ENCODE results near the gene XIRP2. TPM values are rescaled to one million over a fixed set of nuclear protein-coding genes. Genes with fewer than 3 reads are reported as not detected.

The XIRP2 gene
- total and polyA plus RNA-seq, 2 of the 4 experiments (the other 2 are of a cell fraction): 0.05 to 0.18 TPM

DNA sequence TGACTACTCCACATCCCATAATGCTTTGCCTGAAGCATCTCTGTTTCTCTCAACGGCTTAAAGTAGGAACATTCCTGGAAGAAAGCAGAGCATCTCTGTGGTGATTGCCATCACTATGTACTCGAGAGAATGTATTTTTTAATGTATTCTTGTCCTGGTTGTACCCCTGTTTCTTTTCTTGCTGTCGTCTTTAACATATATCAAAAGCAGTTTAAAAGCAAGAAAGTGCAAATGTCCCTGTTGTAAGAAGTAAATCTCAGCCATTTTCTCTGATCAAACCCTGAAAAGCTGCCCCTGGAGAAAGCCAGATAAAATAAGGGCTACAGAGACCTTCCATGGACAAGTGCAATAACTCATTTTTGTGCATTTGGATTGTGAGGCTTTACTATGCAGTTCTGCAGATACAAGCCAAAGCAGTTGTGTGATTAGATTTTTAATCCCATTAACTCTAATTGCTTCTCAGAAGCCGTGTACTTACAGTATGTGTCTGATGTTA lies 70.8 kb downstream of the XIRP2 start:
- Histone ChIP-seq H3K27me3 (ENCODE audit: control insufficient read depth, insufficient read depth, low read length) (no peaks in the 10 kb centered on the region), H3K23ac (ENCODE audit: low read depth, low read length) (no peak overlapping the region), H3K27ac (ENCODE audit: insufficient read depth, low read length) (no peak overlapping the region), H2AK5ac (ENCODE audit: low read depth, low read length) (no peak overlapping the region), H2BK20ac (ENCODE audit: low read depth, low read length) (no peak overlapping the region; the same call in 1 of the 2 replicates), H2AFZ (replicated peaks; ENCODE audit: low read length, poor library complexity) (no peak overlapping the region), H3K79me1 (ENCODE audit: low read depth in 1 of 2, low read length in 2 of 2) (no peaks in the 10 kb centered on the region), H2BK120ac (ENCODE audit: low read depth, low read length) (no peak overlapping the region; the same call in 1 of the 2 replicates), H4K20me1 (ENCODE audit: insufficient read depth, low read length) (no peaks in the 10 kb centered on the region), H3K9me3 (ENCODE audit: control insufficient read depth, insufficient read depth, low read length) (no peaks in the 10 kb centered on the region), H2AK9ac (replicated peaks; ENCODE audit: low read depth, low read length, poor library complexity) (no peak overlapping the region), H4K5ac (ENCODE audit: low read depth, low read length) (no peak overlapping the region), H4K91ac (ENCODE audit: insufficient read depth, low read depth, low read length) (no peak overlapping the region), H3K36me3 (ENCODE audit: control insufficient read depth, insufficient read depth, low read length) (no peaks in the 10 kb centered on the region), H3K14ac (replicated peaks; ENCODE audit: low read depth, low read length) (no peak overlapping the region), H2BK5ac (ENCODE audit: low read depth, low read length, poor library complexity, severe bottlenecking) (no peak overlapping the region), H3K9ac (ENCODE audit: low read depth, low read length) (no peak overlapping the region), H2BK15ac (ENCODE audit: low read depth, low read length) (no peak overlapping the region), H3K56ac (ENCODE audit: extremely low read depth, insufficient read depth, low read length) (no peak overlapping the region), H3K4me1 (ENCODE audit: control insufficient read depth, insufficient read depth, low read length) (peaks cover 5% of the 10 kb centered on the region), H3K9me1 (ENCODE audit: insufficient read depth, low read length) (no peaks in the 10 kb centered on the region), H4K8ac (ENCODE audit: low read depth in 2 of 2, low read length in 2 of 2) (no peak overlapping the region), H3K4me2 (ENCODE audit: low read depth, low read length) (no peak overlapping the region), H3K4ac (ENCODE audit: low read depth, low read length) (no peak overlapping the region), H3K4me3 (ENCODE audit: insufficient read depth, low read depth, low read length) (no peak overlapping the region), H3K18ac (ENCODE audit: low read depth, low read length) (no peak overlapping the region)
- intact Hi-C loops (cut with micrococcal nuclease) (no loop called here), in situ Hi-C loops (cut with MboI; ENCODE audit: low sequenced_read_pairs) (no loop called here), dilution Hi-C loops (cut with HindIII; ENCODE audit: low sequenced_read_pairs, unreplicated experiment) (no loop called here)
- TF ChIP-seq MAZ (IDR thresholded peaks at IDR 0.05; ENCODE audit: borderline replicate concordance, low read depth, low read length) (no peak), SMC3 (IDR thresholded peaks at IDR 0.05; ENCODE audit: low read depth, low read length) (no peak), NFE2L2 (IDR thresholded peaks at IDR 0.05; ENCODE audit: low read depth, low read length) (no peak), FOS (IDR thresholded peaks at IDR 0.05; ENCODE audit: low read depth, low read length) (no peak), RAD21 (IDR thresholded peaks at IDR 0.05; ENCODE audit: low read length) (no peak), RFX5 (IDR thresholded peaks at IDR 0.05; ENCODE audit: low read depth, low read length) (no peak), CEBPB (IDR thresholded peaks at IDR 0.05; ENCODE audit: low read depth, low read length) (no peak), RCOR1 (IDR thresholded peaks at IDR 0.05; ENCODE audit: insufficient replicate concordance, low read length) (no peak), MAFK (IDR thresholded peaks at IDR 0.05; ENCODE audit: low read depth, low read length) (no peak), BHLHE40 (IDR thresholded peaks at IDR 0.05; ENCODE audit: low read depth, low read length) (no peak), CHD1 (IDR thresholded peaks at IDR 0.05; ENCODE audit: low read depth, low read length) (no peak), POLR2A (IDR thresholded peaks at IDR 0.05; ENCODE audit: low read depth, low read length) (no peak), MXI1 (IDR thresholded peaks at IDR 0.05; ENCODE audit: borderline replicate concordance, low read depth, low read length) (no peak)
- TF ChIP-seq, protein P1, sequence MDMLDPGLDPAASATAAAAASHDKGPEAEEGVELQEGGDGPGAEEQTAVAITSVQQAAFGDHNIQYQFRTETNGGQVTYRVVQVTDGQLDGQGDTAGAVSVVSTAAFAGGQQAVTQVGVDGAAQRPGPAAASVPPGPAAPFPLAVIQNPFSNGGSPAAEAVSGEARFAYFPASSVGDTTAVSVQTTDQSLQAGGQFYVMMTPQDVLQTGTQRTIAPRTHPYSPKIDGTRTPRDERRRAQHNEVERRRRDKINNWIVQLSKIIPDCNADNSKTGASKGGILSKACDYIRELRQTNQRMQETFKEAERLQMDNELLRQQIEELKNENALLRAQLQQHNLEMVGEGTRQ (IDR thresholded peaks at IDR 0.05; ENCODE audit: low read depth, low read length): no peak
- TF ChIP-seq, protein P2, sequence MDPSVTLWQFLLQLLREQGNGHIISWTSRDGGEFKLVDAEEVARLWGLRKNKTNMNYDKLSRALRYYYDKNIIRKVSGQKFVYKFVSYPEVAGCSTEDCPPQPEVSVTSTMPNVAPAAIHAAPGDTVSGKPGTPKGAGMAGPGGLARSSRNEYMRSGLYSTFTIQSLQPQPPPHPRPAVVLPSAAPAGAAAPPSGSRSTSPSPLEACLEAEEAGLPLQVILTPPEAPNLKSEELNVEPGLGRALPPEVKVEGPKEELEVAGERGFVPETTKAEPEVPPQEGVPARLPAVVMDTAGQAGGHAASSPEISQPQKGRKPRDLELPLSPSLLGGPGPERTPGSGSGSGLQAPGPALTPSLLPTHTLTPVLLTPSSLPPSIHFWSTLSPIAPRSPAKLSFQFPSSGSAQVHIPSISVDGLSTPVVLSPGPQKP (IDR thresholded peaks at IDR 0.05; ENCODE audit: borderline replicate concordance, low read depth, low read length): no peak
- TF ChIP-seq, protein P3, sequence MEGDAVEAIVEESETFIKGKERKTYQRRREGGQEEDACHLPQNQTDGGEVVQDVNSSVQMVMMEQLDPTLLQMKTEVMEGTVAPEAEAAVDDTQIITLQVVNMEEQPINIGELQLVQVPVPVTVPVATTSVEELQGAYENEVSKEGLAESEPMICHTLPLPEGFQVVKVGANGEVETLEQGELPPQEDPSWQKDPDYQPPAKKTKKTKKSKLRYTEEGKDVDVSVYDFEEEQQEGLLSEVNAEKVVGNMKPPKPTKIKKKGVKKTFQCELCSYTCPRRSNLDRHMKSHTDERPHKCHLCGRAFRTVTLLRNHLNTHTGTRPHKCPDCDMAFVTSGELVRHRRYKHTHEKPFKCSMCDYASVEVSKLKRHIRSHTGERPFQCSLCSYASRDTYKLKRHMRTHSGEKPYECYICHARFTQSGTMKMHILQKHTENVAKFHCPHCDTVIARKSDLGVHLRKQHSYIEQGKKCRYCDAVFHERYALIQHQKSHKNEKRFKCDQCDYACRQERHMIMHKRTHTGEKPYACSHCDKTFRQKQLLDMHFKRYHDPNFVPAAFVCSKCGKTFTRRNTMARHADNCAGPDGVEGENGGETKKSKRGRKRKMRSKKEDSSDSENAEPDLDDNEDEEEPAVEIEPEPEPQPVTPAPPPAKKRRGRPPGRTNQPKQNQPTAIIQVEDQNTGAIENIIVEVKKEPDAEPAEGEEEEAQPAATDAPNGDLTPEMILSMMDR (conservative IDR thresholded peaks at IDR 0.05; ENCODE audit: low read depth, low read length): no peak
- no peak for ATAC-seq (ENCODE audit: low read depth)
- no TSS peak for BruUV-seq (replicated peaks)
- no peak for DNase-seq
- CTCF ChIA-PET: interaction anchor here (0.5 kb wide), 1 partner anchor 67 kb away, joined by 3 read pairs; no protein-coding TSS in a partner anchor
- POLR2A ChIA-PET (ENCODE audit: unreplicated experiment): no interaction called here
- whole genome bisulfite sequencing, 2 experiments (ENCODE audit: extremely low coverage in 2 of 2, insufficient read length in 1 of 2): no CpG with 5 or more reads among the region's 4 CpGs
